BE2C (cell line): ENCODE measurements around the gene KCNAB1.

Source experiments
- DNase-seq: peaks from one replicate; pipeline ENCODE4 v3.0.0-alpha.2; 2020
- H3K27me3 ChIP-seq: fragments of 250-450 bp; sonication (Bioruptor Pico); 2 replicates; pipeline ENCODE4 v1.5.1; 2020; ENCODE audit warnings: mild to moderate bottlenecking
- H3K36me3 ChIP-seq: fragments of 250-450 bp; sonication (Bioruptor Pico); 2 replicates; pipeline ENCODE4 v1.5.1; 2020; ENCODE audit warnings: mild to moderate bottlenecking
- H3K4me1 ChIP-seq: fragments of 250-450 bp; sonication (Bioruptor Pico); 2 replicates; pipeline ENCODE4 v1.5.1; 2020
- H3K4me3 ChIP-seq: 2 replicates; pipeline ENCODE4 v1.5.1; 2011; ENCODE audit warnings: low read depth, low read length
- H3K9me3 ChIP-seq: fragments of 250-450 bp; sonication (Bioruptor Pico); 2 replicates; pipeline ENCODE4 v1.5.1; 2020
- TF ChIP-seq, protein P1 (sequence below): IDR thresholded peaks from 2 replicates; pipeline ENCODE4 v1.5.1; 2012; ENCODE audit warnings: mild to moderate bottlenecking, low read depth, low read length

Gene KCNAB1

GRCh38 chr3:156581954-156582353 lies 461.6 kb downstream of the KCNAB1 start:
- Histone ChIP-seq H3K36me3 (no peaks in the 10 kb centered on the region), H3K4me1 (no peaks in the 10 kb centered on the region), H3K9me3 (no peaks in the 10 kb centered on the region), H3K27me3 (no peaks in the 10 kb centered on the region), H3K4me3 (no peak overlapping the region)
- DNase-seq = no peak
- TF ChIP-seq, protein P1, sequence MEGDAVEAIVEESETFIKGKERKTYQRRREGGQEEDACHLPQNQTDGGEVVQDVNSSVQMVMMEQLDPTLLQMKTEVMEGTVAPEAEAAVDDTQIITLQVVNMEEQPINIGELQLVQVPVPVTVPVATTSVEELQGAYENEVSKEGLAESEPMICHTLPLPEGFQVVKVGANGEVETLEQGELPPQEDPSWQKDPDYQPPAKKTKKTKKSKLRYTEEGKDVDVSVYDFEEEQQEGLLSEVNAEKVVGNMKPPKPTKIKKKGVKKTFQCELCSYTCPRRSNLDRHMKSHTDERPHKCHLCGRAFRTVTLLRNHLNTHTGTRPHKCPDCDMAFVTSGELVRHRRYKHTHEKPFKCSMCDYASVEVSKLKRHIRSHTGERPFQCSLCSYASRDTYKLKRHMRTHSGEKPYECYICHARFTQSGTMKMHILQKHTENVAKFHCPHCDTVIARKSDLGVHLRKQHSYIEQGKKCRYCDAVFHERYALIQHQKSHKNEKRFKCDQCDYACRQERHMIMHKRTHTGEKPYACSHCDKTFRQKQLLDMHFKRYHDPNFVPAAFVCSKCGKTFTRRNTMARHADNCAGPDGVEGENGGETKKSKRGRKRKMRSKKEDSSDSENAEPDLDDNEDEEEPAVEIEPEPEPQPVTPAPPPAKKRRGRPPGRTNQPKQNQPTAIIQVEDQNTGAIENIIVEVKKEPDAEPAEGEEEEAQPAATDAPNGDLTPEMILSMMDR = no peak

GRCh38 chr3:156582532-156583183 lies 462.3 kb downstream of the KCNAB1 start:
- Histone ChIP-seq H3K36me3 (no peaks in the 10 kb centered on the region), H3K27me3 (no peaks in the 10 kb centered on the region), H3K9me3 (no peaks in the 10 kb centered on the region), H3K4me3 (no peak overlapping the region), H3K4me1 (no peaks in the 10 kb centered on the region)
- no peak for DNase-seq
- TF ChIP-seq, protein P1 = no peak

- TF ChIP-seq, protein P1 = no peak
- no peaks in the 10 kb centered on the region for H3K9me3 ChIP-seq
- no peaks in the 10 kb centered on the region for H3K4me1 ChIP-seq
- no peak for DNase-seq
- H3K36me3 ChIP-seq = no peaks in the 10 kb centered on the region
- no peak overlapping the region for H3K4me3 ChIP-seq
- H3K27me3 ChIP-seq = no peaks in the 10 kb centered on the region
Observed at GRCh38 chr3:156583469-156583868, 463.1 kb downstream of the KCNAB1 start.

DNA sequence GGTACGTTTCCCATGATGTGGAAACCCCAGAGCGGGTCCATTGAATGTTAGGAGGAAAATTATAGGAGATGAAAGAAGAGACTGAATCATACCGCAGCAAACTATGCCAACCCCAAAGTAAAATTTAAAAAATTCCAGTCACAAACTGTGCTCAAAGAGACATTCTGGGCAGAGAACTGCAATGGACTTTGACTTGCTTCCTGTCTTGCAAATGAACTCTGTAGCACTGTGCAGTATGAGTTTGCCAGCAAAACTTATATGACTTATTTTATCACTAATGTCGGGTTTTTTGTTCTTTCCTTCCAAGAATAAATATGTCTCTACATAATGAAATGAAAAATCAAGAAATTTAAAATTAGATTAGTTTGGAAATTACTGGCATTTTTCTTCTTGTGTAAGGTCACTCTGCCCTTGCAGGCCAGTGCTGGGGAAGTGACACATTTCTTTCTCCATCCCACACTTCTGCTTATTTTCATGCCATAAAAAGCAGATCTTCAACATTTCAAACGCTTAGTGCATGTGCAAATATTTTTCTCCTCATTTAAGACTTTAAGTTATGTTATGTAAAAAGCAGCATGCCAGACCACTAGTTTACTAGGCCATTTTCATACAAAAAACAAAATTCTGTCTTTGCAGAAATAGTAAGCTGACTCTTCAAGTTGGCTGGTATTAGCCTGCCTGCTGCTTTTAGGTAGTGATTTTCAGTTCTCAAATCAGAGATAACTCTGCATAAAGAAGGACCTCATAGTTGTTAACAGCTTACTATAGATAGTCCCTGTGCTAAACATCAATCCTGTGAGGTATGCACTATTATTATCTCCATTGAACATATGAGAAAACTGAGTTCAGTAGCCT lies 466.8 kb downstream of the KCNAB1 start:
- DNase-seq = no peak
- TF ChIP-seq, protein P1 = no peak
- Histone ChIP-seq H3K4me3 (no peak overlapping the region), H3K4me1 (no peaks in the 10 kb centered on the region), H3K27me3 (no peaks in the 10 kb centered on the region), H3K36me3 (no peaks in the 10 kb centered on the region), H3K9me3 (no peaks in the 10 kb centered on the region)

DNA sequence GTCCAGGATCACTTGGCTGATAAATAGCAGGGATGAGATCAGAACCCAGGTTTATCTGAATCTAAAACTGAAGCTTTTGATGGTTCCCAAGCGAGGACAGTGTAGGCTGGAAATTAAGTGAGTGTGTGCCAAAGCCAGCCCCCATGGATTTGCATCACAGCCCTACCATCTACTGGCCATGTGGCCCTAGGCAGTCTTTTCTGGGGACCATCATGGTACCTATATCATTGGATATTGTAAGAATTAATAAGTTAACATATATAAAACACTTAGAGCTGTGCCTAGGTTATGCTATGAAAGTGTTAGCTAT lies 467.3 kb downstream of the KCNAB1 start:
- no peak for DNase-seq
- Histone ChIP-seq H3K27me3 (no peaks in the 10 kb centered on the region), H3K9me3 (no peaks in the 10 kb centered on the region), H3K4me3 (no peak overlapping the region), H3K4me1 (no peaks in the 10 kb centered on the region), H3K36me3 (no peaks in the 10 kb centered on the region)
- TF ChIP-seq, protein P1 = no peak
